ENCODE measurements around the gene XK. TPM values are rescaled to one million over a fixed set of nuclear protein-coding genes. Genes with fewer than 3 reads are reported as not detected.
"Not testable (repeated sequence)": the region's sequence is repeated elsewhere in the genome, so short reads cannot be mapped to it uniquely, and the experiment has no call there.

XK gene
- total RNA-seq, 3 donors from 2014 or later = 22.8 to 34.7 (median 29.5) TPM

GRCh38 chrX:37646254-37646653 is 39.3 kb upstream of the XK start:
- DNase-seq (no peak), ATAC-seq (peak; percentile 26)
- Histone ChIP-seq H3K36me3 (ENCODE audit: low read depth) (no peaks in the 10 kb centered on the region), H3K4me1 (ENCODE audit: low read depth) (no peaks in the 10 kb centered on the region), H3K9me3 (no peaks in the 10 kb centered on the region), H3K4me3 (no peak overlapping the region)
- TF ChIP-seq, protein P1, sequence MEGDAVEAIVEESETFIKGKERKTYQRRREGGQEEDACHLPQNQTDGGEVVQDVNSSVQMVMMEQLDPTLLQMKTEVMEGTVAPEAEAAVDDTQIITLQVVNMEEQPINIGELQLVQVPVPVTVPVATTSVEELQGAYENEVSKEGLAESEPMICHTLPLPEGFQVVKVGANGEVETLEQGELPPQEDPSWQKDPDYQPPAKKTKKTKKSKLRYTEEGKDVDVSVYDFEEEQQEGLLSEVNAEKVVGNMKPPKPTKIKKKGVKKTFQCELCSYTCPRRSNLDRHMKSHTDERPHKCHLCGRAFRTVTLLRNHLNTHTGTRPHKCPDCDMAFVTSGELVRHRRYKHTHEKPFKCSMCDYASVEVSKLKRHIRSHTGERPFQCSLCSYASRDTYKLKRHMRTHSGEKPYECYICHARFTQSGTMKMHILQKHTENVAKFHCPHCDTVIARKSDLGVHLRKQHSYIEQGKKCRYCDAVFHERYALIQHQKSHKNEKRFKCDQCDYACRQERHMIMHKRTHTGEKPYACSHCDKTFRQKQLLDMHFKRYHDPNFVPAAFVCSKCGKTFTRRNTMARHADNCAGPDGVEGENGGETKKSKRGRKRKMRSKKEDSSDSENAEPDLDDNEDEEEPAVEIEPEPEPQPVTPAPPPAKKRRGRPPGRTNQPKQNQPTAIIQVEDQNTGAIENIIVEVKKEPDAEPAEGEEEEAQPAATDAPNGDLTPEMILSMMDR (IDR thresholded peaks at IDR 0.05) = no peak
- intact Hi-C loops (cut with DNase I, micrococcal nuclease) = no loop called here

GRCh38 chrX:37650879-37651278 is 34.7 kb upstream of the XK start:
- H3K4me3 ChIP-seq; DNase-seq; H3K9me3 ChIP-seq; H3K36me3 ChIP-seq (ENCODE audit: low read depth); H3K4me1 ChIP-seq (ENCODE audit: low read depth); ATAC-seq; intact Hi-C loops (cut with DNase I, micrococcal nuclease): not testable (repeated sequence)

DNA sequence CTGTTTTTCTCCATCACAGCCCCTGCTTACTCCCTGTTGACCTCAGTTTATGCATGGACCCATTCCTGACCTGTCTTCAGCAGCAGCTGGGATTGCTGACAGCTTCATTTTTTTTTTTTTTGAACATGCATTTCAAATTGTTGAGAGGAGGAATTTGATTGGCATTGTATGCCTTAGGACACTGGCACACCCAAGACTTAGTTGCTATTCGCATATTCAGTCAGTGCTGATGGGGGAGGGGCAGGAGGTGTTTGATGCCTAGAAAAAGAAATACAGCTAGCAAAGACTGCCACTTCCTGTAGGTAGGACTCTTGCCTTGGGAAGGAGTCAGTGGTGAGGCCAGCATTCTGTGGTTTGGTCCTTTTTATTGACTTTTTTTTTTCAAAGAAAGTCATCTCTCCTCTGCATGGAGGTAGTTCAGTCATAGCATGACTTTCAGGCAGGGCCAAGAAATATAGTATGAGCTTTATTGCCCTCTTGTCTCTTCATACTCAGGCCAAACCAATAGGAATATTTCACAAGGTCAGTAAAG is 33.6 kb upstream of the XK start:
- peak in 1 of 3 donors; percentile 6 for DNase-seq
- Histone ChIP-seq H3K4me1 (ENCODE audit: low read depth) (no peaks in the 10 kb centered on the region), H3K9me3 (no peaks in the 10 kb centered on the region), H3K36me3 (ENCODE audit: low read depth) (no peaks in the 10 kb centered on the region), H3K4me3 (no peak overlapping the region)
- TF ChIP-seq, protein P1 (IDR thresholded peaks at IDR 0.05) = no peak
- intact Hi-C loops (cut with DNase I, micrococcal nuclease) = no loop called here
- ATAC-seq = no peak

DNA sequence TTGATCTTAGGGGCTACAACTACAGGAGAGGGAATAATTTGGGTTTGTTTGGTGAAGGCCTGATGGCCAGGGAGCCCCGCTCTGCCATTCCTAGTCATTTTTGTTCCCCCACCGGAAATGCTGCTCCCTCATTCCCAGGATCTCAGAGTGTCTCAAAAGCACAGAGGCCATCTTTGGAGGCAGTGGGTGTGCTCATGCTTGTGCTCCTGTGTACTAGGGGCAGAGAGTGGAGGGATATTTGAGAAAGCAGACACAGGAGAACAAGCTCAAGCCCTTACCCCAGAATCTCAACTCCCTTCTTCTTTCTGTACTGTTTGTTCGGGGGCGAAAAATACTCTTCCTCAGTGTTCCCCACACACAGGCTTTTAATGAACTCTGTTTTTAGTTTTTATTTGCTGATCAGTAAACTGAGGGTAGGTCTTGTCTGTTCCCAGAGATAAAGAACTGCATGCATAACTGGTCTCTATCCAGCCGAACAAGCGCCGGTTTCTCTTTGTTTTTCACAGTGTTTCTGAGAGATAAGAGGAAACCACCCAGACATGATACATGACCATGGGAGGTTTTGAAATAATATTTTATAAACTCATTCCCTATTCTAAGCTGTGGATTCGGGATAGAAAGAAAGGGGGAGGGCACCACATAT is 32.9 kb upstream of the XK start:
- ATAC-seq (no peak), DNase-seq (no peak)
- H3K9me3 ChIP-seq = no peaks in the 10 kb centered on the region
- no peaks in the 10 kb centered on the region for H3K36me3 ChIP-seq (ENCODE audit: low read depth)
- H3K4me1 ChIP-seq (ENCODE audit: low read depth) = no peaks in the 10 kb centered on the region
- intact Hi-C loops (cut with DNase I, micrococcal nuclease) = no loop called here
- TF ChIP-seq, protein P1 (IDR thresholded peaks at IDR 0.05) = no peak
- no peak overlapping the region for H3K4me3 ChIP-seq

GRCh38 chrX:37653397-37654085 is 32.0 kb upstream of the XK start:
- Histone ChIP-seq H3K36me3 (ENCODE audit: low read depth) (no peaks in the 10 kb centered on the region), H3K4me1 (ENCODE audit: low read depth) (no peaks in the 10 kb centered on the region), H3K9me3 (no peaks in the 10 kb centered on the region), H3K4me3 (no peak overlapping the region)
- TF ChIP-seq, protein P1 (IDR thresholded peaks at IDR 0.05) = no peak
- no peak for DNase-seq
- no peak for ATAC-seq
- intact Hi-C loops (cut with DNase I, micrococcal nuclease) = no loop called here

DNA sequence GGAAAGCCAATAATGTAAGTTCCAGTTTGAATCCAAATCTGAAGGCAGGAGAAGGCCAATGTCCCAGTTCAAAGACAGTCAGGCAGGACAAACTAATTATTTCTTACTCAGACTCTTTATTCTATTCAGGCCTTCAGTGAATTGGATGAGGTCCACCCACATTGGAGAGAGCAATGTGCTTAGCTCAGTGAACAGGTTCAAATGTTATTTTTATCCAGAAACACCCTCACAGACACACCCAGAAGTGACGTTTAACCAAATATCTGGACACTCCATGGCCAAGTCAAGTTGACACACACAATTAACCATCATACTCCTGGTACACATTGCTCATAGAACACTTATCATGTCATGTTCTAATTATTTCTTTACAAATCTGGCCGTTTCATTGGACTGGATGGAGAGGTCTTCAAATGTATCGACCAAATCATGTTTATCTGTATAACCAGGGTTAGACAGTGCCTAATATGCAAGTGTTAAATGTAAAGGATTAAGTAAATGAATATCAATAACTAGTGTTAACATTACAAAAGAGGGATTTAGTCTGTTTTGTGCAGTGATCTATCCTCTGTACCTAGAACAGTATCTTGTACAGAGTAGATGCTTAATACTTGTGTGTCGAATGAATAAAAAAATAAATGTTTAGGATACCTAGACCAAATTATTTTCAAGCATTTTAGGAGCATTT is 27.1 kb upstream of the XK start:
- H3K36me3 ChIP-seq (ENCODE audit: low read depth) = no peaks in the 10 kb centered on the region
- TF ChIP-seq, protein P1 (IDR thresholded peaks at IDR 0.05) = no peak
- no peak overlapping the region for H3K4me3 ChIP-seq
- no peaks in the 10 kb centered on the region for H3K4me1 ChIP-seq (ENCODE audit: low read depth)
- intact Hi-C loops (cut with DNase I, micrococcal nuclease) = no loop called here
- ATAC-seq = no peak
- no peak for DNase-seq
- no peaks in the 10 kb centered on the region for H3K9me3 ChIP-seq

Measured in mucosa of descending colon (tissue), 3 donors.